Activated T-helper 1 cell treated with anti-CD3 and anti-CD28 coated beads, Interleukin-12 subunit alpha, Interleukin-12 subunit beta, Interleukin-2, Interleukin-4 antibody, amounts not matched to agents 30 ng/mL and 10 ng/mL and 1 ng/mL, durations not matched to agents 14 hours and 24 hours and 36 hours (primary cell): ENCODE results near the gene CEP170B. TPM values are rescaled to one million over a fixed set of nuclear protein-coding genes. Genes with fewer than 3 reads are reported as not detected.
"Not testable (repeated sequence)": the region's sequence is repeated elsewhere in the genome, so short reads cannot be mapped to it uniquely, and the experiment has no call there.

Experiments used
- DNase-seq: peaks from one replicate; pipeline ENCODE4 v3.0.0; 2021; ENCODE audit warnings: low spot score
- H3K27ac Mint-ChIP-seq: one replicate; pipeline ENCODE4 v1.8.0; 2021; ENCODE audit warnings: mild to moderate bottlenecking, mixed read lengths
- H3K27me3 Mint-ChIP-seq: one replicate; pipeline ENCODE4 v1.8.0; 2022; ENCODE audit warnings: mild to moderate bottlenecking, moderate library complexity, mixed read lengths; ENCODE audit not compliant: insufficient read depth
- H3K36me3 Mint-ChIP-seq: one replicate; pipeline ENCODE4 v1.8.0; 2021; ENCODE audit warnings: low read depth, mixed read lengths
- H3K4me1 Mint-ChIP-seq: one replicate; pipeline ENCODE4 v1.8.0; 2021; ENCODE audit warnings: low read depth, mixed read lengths
- H3K4me3 Mint-ChIP-seq: one replicate; pipeline ENCODE4 v1.8.0; 2021; ENCODE audit warnings: mild to moderate bottlenecking, moderate library complexity, mixed read lengths
- H3K9me3 Mint-ChIP-seq: one replicate; pipeline ENCODE4 v1.8.0; 2021; ENCODE audit warnings: mixed read lengths
- intact Hi-C: fragments of 100-400 bp; cut with micrococcal nuclease; formaldehyde crosslinking; loops from one replicate; pipeline ENCODE4 v1.15.1; 2024
- total RNA-seq: library from RNA; stranded (reverse); gene quantifications from 2 replicates; pipeline ENCODE4 v1.2.3, GENCODE V29; 2022

Gene CEP170B
- total RNA-seq, 1 donor from 2014 or later = 9.8 TPM

DNA sequence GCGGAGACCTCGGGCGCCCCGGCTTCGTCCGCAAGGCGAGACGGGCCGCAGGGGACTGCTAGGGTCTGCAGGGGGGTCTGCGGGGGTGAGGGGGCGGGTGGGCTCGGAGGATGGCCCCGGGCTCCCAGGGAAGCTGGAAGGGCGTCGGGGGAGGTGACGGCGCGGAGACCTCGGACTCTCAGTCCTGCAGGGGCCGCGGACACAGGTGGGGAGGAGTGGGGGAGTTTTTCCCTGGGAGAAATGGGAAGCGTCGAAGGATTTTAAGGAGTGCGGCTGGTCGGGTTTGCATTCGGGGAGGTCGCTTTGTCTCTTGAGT, 38.2 kb upstream of the CEP170B start:
- Mint-ChIP-seq H3K4me1 (peaks cover 15% of the 10 kb centered on the region), H3K36me3 (peaks cover 2% of the 10 kb centered on the region), H3K27me3 (peaks cover 35% of the 10 kb centered on the region), H3K4me3 (peak overlapping the region; percentile 57), H3K9me3 (peaks cover 7% of the 10 kb centered on the region), H3K27ac (no peak overlapping the region)
- DNase-seq = no peak
- intact Hi-C loops = loop anchor here (1.0 to 2.0 kb wide), 7 partner anchors 27 to 150 kb away; partner anchors contain the start of genes ADSS1 and CEP170B

DNA sequence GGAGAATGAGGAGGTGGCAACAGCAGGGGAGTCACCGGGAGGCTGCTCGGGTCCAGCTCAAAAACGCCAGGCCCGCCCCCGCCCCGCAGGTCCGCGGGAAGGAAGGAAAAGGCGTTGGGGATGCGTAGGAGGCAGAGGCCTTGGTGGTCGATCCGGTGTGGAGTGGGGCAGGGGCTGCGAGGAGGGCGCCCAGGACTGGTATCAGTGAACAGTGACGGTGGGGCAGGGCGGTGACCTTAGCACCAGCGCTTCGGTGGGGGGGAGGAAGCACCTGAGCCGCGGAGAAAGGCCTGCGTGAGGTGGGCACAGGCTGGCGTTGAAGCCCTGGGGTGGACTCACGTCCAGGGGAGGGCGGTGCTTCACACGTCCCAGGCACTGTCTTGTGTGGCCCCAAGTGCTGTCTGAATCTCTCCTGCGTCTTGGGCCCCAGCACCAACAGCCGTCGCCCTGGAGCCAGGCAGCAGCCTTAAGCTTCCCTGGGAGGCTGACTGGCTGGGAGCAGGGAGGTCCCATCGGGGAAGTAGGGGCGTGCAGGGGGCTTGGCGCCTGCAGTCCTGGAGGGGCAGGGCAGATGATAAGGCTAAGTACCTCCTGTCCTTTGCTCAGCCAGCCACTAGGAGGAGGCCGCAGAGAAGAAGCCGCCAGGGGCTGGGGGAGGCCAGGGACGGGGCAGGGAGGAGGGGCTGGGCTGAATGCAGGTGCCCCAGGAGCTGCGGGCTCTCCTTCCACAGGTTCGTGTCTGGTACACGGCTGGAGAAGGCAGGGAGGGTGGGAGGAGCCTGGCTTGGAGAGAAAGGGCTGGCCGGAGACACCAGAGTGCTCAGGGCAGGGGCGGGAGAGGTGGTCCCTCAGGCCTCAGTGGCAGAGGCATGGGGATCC, 37.7 kb upstream of the CEP170B start:
- DNase-seq = peak; percentile 38
- Mint-ChIP-seq H3K27me3 (peaks cover 35% of the 10 kb centered on the region), H3K4me3 (peak overlapping the region; percentile 57), H3K4me1 (peaks cover 15% of the 10 kb centered on the region), H3K9me3 (peaks cover 7% of the 10 kb centered on the region), H3K27ac (no peak overlapping the region), H3K36me3 (peaks cover 2% of the 10 kb centered on the region)
- intact Hi-C loops = loop anchor here (2.0 kb wide), 1 partner anchor 37 kb away; the partner anchor contains the start of gene CEP170B

DNA sequence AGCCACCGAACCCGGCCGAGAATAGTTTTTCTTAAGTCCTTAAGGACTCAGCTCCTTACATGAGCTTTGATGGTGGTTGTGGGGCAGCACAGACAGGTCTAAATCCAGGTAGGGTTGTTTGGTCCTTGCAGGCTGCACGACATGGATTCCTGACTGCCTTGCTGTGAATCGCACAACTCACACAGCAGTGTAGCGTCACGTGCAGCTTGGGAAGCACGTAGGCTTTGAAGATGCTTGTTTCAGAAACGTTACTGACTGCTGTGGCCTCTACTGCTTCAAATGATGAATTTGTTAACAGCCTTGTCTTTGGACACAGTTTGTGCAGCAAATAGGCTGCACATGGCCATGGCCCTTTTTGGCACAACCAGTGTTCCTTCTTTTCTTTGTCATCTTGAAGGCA, 34.3 kb upstream of the CEP170B start:
- intact Hi-C loops = no loop called here
- H3K4me3 Mint-ChIP-seq = no peak overlapping the region
- no peaks in the 10 kb centered on the region for H3K9me3 Mint-ChIP-seq
- no peak for DNase-seq
- peaks cover 10% of the 10 kb centered on the region for H3K4me1 Mint-ChIP-seq
- H3K27ac Mint-ChIP-seq = no peak overlapping the region
- H3K27me3 Mint-ChIP-seq = peaks cover 19% of the 10 kb centered on the region
- no peaks in the 10 kb centered on the region for H3K36me3 Mint-ChIP-seq

DNA sequence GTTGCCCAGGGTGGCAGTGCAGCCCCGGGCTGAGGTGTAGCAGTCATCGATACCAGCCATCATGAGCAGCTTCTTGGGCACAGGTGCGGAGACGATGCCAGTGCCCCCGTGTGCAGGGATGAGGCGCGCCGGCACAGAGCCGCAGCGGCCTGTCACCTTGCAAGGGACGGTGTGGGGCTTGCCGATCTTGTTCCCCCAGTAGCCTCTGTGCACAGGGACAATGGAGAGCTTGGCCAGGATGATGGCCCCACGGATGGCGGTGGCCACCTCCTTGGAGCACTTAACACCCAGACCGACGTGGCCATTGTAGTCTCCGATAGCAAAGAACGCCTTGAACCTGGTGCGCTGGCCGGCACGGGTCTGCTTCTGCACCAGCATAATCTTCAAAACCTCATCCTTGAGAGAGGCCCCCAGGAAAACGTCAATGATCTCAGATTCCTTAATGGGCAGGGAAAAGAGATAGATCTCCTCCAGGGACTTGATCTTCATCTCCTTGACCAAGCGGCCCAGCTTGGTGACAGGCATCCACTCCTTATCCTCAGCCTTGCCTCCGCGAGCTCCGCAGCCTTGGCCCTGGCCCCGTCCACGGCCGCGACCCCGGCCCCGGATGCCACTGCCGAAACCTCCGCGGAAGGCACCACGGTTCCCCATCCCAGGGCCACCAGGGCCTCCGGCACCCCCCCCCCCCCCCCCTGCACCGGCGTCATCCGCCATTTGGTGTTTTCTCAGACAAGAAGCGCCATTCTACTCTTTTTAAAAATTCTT, 28.7 kb upstream of the CEP170B start:
- H3K27me3 Mint-ChIP-seq = peaks cover 19% of the 10 kb centered on the region
- not testable (repeated sequence) for H3K27ac Mint-ChIP-seq, H3K4me3 Mint-ChIP-seq

DNA sequence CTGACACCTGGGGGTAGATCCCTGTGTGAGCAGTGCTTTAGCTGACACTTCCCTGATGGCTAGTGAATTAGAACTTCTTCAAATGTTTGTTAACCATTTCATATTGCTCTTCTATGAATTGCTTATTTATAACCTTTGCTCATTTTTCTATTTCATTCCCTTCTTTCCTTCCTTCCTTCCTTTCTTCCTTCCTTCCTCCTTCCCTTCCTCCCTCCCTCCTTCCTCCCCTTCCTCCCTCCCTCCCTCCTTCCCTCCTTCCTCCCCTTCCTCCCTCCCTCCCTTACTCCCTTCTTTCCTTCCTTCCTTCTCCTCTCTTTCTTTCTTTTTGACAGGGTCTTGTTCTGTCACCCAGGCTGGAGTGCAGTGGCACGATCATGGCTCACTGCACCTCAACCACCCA, 23.3 kb upstream of the CEP170B start:
- intact Hi-C loops = no loop called here
- Mint-ChIP-seq H3K9me3 (no peaks in the 10 kb centered on the region), H3K4me3 (no peak overlapping the region), H3K36me3 (no peaks in the 10 kb centered on the region), H3K27me3 (peaks cover 49% of the 10 kb centered on the region), H3K4me1 (no peaks in the 10 kb centered on the region), H3K27ac (no peak overlapping the region)
- no peak for DNase-seq

More for the DNA sequence above, 28.7 kb upstream of the CEP170B start:
- intact Hi-C loops, H3K4me1 Mint-ChIP-seq, H3K9me3 Mint-ChIP-seq, DNase-seq, H3K36me3 Mint-ChIP-seq: not testable (repeated sequence)

DNA sequence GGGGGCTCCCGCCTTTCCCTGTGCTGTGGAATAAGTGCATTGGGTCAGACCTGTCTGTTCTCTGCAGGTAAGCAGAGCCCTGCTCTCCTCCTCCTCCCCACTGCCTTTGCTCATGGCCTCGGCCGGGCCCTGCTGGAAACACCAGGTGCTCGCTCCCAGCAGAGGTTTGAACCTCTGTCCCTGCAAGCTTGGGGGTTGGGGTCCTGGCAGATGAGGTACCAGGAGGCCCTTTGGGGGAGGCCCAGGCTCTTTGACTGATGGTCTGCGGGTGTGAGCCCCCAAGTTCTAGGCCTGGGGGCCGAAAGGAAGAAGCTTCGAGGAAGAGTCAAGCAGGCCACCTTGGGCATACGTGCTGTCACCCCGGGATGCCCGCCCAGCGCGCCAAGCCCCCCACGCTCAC, 22.1 kb upstream of the CEP170B start:
- Mint-ChIP-seq H3K27ac (no peak overlapping the region), H3K9me3 (no peaks in the 10 kb centered on the region), H3K27me3 (peaks cover 46% of the 10 kb centered on the region), H3K4me3 (no peak overlapping the region), H3K4me1 (no peaks in the 10 kb centered on the region), H3K36me3 (no peaks in the 10 kb centered on the region)
- intact Hi-C loops = no loop called here
- no peak for DNase-seq

DNA sequence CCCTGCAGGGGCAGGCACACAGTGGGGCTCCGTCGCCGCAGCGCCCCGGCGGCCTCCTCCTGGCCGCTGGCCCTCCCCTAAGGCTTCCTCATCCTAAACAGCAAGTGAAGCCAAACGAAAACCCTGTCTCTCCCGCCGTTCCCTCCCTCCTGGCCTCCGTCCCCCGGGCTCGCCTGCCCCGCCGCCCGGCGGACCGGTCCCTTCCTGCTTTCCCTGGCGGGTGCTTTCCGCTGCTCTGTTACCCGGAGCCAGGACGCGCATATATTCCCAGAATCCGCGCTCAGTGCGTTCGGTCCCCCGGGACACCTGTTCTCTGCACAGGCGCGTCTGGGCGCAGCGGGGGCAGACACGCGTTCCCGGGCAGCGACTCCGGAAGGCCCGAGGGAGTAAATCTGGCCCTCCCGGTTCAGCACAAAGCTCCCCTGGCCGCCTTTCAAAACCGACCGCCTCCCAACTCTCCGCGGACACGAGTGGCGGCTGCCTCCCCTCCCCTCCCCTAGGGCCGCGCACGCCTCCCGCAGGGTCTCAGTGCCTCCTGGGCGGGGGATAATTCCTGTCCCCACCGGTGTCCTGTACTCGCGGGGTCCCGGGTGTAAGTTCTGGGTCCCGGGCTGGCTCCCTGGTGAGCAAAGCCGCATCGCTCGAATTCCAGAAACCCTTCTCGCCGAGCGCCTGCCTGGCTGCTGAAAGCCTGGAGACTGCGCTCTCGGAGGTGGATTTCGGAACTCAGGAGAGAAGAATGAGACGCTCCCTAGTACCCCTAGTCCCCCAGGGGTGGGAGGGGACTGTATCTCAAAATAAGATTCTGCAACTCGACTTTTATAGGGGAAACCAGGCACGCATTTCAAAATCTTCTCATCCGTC, 21.4 kb upstream of the CEP170B start:
- Mint-ChIP-seq H3K36me3 (no peaks in the 10 kb centered on the region), H3K27ac (no peak overlapping the region), H3K4me3 (no peak overlapping the region), H3K9me3 (no peaks in the 10 kb centered on the region), H3K27me3 (peaks cover 44% of the 10 kb centered on the region), H3K4me1 (no peaks in the 10 kb centered on the region)
- DNase-seq = no peak
- intact Hi-C loops = no loop called here

DNA sequence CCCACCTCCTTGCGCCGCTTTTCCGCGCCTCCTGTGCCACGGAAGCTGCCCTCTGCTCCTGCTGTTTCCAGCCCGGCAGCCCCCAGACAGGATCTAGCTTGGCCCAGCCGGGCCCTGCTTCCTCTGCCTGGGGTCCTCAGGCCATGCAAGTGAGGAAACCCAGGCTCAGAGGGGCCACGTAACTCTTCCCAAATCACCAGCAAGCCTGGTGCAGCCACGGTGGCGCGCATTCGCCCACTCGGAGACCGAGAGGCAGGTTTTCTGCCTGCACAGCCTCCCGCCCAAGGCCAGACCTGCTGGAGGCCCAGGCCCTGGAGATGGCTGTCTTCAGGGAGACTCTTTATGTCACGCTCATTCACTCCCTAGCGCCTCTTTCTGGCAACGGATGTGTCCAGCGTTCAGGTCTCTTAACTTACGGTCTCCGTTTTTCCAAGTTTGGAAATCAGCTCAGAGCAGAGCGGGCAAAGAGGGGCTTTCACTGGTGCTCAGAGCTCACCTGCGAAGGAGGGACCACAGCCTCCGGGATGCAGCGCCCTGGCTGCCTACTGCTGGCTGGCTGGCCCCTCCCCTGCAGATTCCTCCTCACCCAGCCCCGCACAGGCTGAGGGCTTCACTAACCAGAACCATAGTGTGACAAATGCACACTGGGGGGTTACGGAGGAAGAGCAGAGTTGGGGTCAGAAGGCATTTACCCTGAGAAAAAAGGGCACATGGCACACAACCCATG, 20.6 kb upstream of the CEP170B start:
- H3K27ac Mint-ChIP-seq = no peak overlapping the region
- intact Hi-C loops = no loop called here

DNA sequence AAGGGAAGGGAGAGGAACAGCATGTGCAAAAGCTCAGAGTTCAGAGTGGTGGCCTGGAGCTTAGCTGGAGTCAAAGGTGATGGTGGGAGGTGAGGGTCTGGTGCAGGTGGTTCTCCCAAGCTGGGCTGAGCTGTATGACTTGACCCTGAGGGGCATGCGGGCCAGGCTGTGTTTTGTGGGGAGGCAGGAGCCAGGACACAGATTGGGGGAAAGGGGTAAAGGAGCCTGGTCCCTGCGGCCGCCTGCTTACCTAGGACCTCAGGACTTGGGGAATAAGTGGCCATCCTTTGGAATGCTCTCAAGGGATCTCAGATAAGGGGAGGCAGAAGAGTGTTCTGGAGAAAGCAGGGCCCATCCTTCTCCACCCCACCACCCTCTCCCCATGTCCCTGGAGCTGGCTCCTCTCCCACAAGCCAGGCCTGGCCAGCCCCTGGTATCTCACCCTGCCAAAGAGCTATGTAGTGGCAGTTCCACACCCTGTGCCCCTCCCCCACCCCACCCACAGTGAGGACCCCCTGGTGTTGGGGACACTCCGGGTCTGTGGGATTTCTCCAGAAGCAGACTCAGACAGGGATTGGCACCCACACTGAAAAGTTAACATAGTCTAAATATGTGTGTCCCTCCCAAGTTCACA, 19.9 kb upstream of the CEP170B start:
- Mint-ChIP-seq H3K9me3 (no peaks in the 10 kb centered on the region), H3K27ac (no peak overlapping the region), H3K4me1 (no peaks in the 10 kb centered on the region), H3K27me3 (peaks cover 35% of the 10 kb centered on the region), H3K4me3 (no peak overlapping the region), H3K36me3 (no peaks in the 10 kb centered on the region)
- intact Hi-C loops = no loop called here
- DNase-seq = no peak

More for the DNA sequence above, 20.6 kb upstream of the CEP170B start:
- Mint-ChIP-seq H3K4me1 (no peaks in the 10 kb centered on the region), H3K36me3 (no peaks in the 10 kb centered on the region), H3K4me3 (no peak overlapping the region), H3K9me3 (no peaks in the 10 kb centered on the region), H3K27me3 (peaks cover 38% of the 10 kb centered on the region)
- DNase-seq = no peak

DNA sequence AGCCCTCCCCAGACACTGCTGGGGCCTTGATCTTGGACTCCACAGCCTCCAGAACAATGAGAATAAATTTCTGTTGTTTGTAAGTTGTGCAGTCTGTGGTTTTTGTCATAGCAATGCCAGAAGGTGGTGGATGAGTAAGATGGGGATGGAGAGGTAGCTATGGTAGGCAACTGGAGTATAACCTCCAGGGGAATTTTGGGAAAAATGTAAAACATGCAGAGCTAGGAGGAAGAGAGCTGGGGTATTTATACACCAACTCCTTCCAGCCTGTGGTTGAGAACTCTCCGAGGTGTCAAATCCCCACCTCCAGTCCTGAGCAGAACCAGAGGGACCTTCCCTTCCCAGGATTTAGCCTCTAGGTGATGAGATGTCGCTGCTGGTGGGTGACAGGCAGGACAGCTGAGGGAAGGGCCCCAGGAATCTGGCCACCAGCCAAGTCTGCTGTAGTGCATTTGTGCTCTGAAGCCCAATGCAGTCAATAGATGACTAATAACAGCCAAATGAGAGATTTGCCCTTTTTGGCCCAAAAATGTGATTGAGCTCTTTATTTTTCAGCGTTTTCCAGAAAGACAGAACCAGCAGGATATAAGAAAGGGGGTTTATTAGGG, 19.1 kb upstream of the CEP170B start:
- no peaks in the 10 kb centered on the region for H3K9me3 Mint-ChIP-seq
- no peaks in the 10 kb centered on the region for H3K4me1 Mint-ChIP-seq
- no peak overlapping the region for H3K27ac Mint-ChIP-seq
- intact Hi-C loops = no loop called here
- no peak overlapping the region for H3K4me3 Mint-ChIP-seq
- DNase-seq = no peak
- no peaks in the 10 kb centered on the region for H3K36me3 Mint-ChIP-seq
- peaks cover 34% of the 10 kb centered on the region for H3K27me3 Mint-ChIP-seq

DNA sequence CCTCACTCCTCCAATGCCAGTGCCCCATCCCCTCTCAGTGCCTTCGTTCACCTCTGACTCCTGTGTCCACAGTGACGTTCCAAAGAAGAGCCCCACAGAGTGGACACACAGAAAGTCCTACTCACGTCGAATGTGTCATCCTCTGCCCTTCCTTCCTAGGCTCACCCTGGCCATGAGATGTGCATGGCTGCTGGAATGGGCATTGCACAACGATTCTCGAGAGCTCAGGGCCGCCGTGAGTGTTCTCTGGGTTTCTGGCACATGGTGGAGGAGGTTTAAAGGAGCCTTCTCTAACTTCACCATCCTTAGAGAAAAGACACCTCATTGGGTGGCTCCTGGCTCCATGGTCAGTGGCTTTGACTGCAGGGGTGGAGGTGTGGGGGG, 12.8 kb upstream of the CEP170B start:
- no peak overlapping the region for H3K27ac Mint-ChIP-seq
- H3K36me3 Mint-ChIP-seq = no peaks in the 10 kb centered on the region
- no peak overlapping the region for H3K4me3 Mint-ChIP-seq
- intact Hi-C loops = no loop called here
- no peak for DNase-seq
- no peaks in the 10 kb centered on the region for H3K9me3 Mint-ChIP-seq
- no peaks in the 10 kb centered on the region for H3K4me1 Mint-ChIP-seq
- peaks cover 7% of the 10 kb centered on the region for H3K27me3 Mint-ChIP-seq
